ENCODE results near the gene TPSAB1.

Gene TPSAB1

DNA sequence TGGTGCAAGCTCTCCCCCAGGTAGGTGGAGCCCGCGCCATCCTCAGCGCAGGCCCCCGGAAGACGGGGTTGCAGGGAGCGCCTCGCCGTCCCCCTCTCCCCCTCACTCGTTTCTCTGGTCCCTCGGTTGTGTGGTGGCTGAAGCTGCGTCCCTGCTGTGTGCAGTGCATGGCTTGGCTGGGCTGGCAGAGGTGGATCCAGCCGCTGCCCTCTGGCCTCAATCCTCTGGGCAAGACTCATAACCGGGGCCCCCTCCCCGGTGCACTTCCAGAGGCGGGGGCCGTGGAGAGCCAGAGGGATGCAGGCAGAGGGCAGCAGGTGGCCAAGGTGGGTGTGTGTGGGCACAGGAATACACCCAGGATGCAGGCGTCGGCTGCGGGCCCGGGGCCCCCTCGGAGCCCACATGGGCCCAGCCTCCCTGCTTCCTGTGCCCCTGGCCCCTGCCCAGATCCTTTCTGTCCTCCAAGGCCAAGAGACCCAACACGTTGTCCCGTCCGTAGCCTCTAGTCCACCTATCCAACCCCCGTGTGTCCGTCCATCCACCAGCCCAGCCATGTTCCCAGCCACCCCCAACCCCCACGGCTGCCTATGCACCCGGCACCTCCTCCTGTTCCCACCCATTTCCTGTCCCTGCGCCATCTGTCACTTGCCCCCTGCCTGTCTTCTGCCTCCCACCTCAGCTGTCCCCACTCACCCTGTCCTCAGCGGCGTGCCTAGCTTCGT, 24.8 kb upstream of the TPSAB1 start:
- DNase-seq (ENCODE audit: insufficient read length, low spot score) (no peak), FAIRE-seq (no peak)
- TF ChIP-seq POLR2A (IDR thresholded peaks at IDR 0.05; ENCODE audit: low read depth, low read length), result no peak

DNA sequence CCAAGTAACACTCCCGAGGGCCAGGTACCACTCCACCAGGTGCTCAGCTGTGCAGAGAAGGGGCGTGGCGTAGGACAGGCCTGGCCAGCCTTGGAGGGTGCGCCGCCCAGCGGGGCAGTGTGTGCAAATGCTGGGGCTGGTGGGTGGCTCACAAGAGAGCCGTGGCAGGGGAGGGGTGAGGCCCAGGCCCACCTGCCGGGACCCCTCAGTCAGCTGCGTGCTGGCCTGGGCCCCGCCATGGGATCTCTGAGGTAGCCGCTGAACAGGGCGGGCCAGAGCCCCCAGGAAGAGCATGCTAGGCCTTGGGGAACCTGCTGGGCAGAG, 24.2 kb upstream of the TPSAB1 start:
- FAIRE-seq (no peak), DNase-seq (ENCODE audit: insufficient read length, low spot score) (no peak)
- no peak for TF ChIP-seq POLR2A (IDR thresholded peaks at IDR 0.05; ENCODE audit: low read depth, low read length)

DNA sequence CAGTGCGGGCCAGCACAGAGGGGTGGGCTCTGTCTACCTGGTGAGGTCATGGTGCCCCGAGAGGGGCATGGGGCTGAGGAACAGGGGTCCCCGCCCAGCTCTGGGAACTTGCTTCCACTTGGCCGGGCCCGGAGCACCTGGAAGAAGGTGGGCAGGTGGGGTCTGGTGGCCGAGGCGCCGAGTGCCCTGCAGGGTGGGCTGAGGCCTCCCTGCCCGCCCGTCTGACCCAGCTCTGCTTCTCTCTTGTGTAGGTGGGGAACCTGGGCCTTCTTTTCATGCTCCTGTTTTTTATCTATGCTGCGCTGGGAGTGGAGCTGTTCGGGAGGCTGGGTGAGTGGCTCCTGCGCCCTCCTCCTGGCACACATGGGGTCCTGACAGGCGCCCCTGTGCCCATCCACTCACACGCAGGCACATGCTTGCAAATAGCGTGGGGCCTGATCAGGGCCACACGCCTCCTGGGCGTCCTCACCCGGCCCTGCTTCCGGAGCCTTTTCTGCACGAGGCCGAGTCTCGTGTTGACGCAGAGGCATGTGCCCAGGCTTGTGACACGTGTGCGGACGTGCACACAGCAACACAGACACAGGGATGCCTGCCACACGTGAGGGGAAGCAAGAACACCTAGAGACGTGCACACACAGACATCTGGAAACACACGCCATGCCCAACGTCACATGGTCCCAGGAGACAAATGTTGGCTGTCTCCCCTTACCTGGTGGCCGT, 23.7 kb upstream of the TPSAB1 start:
- TF ChIP-seq POLR2A (IDR thresholded peaks at IDR 0.05; ENCODE audit: low read depth, low read length), result no peak
- FAIRE-seq (no peak), DNase-seq (ENCODE audit: insufficient read length, low spot score) (no peak)

DNA sequence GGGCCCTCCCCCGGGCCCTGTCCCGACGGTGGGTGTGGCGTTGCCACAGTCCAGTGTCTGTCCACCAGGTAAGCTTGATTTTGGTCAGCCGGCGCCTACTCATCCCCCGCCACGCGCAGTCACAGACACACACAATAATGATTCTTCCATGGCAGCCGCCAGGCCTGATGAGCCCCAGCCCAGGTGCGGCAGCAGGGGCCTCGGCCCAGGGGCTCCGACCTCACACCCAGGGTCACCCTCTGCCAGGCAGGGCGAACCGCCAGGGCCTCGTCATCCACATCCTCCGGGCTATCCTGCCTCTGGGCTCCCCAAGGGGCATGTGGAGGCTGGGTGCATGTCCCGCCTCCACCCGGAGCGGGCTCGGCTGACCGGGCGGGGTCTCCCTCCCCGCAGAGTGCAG, 23.0 kb upstream of the TPSAB1 start:
- FAIRE-seq (no peak), DNase-seq (ENCODE audit: insufficient read length, low spot score) (no peak)
- TF ChIP-seq POLR2A (IDR thresholded peaks at IDR 0.05; ENCODE audit: low read depth, low read length), result no peak

DNA sequence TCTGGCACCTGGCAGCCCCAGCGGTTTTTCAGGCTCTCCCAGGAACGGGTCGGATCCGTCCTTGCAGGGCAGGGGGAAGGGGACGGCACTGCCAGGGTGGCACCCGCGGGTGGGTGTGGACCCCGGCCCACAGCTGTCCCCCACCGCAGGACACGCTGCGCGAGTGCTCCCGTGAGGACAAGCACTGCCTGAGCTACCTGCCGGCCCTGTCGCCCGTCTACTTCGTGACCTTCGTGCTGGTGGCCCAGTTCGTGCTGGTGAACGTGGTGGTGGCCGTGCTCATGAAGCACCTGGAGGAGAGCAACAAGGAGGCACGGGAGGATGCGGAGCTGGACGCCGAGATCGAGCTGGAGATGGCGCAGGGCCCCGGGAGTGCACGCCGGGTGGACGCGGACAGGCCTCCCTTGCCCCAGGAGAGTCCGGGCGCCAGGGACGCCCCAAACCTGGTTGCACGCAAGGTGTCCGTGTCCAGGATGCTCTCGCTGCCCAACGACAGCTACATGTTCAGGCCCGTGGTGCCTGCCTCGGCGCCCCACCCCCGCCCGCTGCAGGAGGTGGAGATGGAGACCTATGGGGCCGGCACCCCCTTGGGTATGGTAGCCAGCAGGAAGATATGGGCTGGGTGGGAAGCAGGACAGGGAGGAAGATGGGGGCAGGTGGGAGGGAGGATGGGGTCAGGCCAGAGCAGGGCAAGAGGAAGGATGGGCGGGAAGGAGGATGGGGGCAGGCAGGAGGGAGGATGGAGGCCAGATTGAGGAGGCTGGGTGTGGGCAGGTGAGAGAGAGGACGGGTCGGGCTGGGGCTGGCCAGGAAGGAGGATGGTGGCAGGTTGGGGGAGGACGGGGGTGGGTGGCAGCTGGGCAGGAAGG, 22.2 kb upstream of the TPSAB1 start:
- FAIRE-seq (no peak), DNase-seq (ENCODE audit: insufficient read length, low spot score) (no peak)
- TF ChIP-seq POLR2A (IDR thresholded peaks at IDR 0.05; ENCODE audit: low read depth, low read length), result no peak

DNA sequence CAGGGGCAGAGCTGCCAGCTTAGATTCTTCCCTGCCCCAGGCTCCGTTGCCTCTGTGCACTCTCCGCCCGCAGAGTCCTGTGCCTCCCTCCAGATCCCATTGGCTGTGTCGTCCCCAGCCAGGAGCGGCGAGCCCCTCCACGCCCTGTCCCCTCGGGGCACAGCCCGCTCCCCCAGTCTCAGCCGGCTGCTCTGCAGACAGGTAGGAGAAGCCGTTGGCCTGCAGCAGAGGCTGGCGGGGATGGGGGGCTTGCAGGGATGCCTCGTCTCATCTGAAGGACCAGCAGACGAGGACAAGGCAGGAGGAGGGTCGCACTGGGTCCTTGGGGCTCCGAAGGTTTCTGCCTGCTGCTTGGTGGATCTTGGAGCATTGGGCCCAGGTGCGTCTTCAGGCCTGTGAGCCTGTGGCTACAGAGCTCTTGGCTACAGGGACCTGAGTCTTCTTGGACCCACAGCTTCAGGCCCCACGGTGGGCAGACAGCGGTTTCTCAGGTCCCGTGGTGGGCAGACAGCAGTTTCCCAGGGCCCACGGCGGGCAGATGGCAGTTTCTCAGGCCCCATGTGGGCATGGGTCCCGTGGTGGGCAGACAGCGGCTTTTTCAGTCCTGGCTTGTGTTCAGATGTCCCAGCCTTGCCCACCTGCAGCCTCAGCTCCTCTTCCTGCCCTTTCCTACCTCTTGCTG, 21.4 kb upstream of the TPSAB1 start:
- DNase-seq (ENCODE audit: insufficient read length, low spot score), result no peak
- no peak for TF ChIP-seq POLR2A (IDR thresholded peaks at IDR 0.05; ENCODE audit: low read depth, low read length)
- no peak for FAIRE-seq

DNA sequence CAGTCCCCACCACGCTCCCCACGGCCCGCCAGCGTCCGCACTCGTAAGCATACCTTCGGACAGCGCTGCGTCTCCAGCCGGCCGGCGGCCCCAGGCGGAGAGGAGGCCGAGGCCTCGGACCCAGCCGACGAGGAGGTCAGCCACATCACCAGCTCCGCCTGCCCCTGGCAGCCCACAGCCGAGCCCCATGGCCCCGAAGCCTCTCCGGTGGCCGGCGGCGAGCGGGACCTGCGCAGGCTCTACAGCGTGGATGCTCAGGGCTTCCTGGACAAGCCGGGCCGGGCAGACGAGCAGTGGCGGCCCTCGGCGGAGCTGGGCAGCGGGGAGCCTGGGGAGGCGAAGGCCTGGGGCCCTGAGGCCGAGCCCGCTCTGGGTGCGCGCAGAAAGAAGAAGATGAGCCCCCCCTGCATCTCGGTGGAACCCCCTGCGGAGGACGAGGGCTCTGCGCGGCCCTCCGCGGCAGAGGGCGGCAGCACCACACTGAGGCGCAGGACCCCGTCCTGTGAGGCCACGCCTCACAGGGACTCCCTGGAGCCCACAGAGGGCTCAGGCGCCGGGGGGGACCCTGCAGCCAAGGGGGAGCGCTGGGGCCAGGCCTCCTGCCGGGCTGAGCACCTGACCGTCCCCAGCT, 20.3 kb upstream of the TPSAB1 start:
- no peak for TF ChIP-seq POLR2A (IDR thresholded peaks at IDR 0.05; ENCODE audit: low read depth, low read length)
- FAIRE-seq (no peak), DNase-seq (ENCODE audit: insufficient read length, low spot score) (no peak)

DNA sequence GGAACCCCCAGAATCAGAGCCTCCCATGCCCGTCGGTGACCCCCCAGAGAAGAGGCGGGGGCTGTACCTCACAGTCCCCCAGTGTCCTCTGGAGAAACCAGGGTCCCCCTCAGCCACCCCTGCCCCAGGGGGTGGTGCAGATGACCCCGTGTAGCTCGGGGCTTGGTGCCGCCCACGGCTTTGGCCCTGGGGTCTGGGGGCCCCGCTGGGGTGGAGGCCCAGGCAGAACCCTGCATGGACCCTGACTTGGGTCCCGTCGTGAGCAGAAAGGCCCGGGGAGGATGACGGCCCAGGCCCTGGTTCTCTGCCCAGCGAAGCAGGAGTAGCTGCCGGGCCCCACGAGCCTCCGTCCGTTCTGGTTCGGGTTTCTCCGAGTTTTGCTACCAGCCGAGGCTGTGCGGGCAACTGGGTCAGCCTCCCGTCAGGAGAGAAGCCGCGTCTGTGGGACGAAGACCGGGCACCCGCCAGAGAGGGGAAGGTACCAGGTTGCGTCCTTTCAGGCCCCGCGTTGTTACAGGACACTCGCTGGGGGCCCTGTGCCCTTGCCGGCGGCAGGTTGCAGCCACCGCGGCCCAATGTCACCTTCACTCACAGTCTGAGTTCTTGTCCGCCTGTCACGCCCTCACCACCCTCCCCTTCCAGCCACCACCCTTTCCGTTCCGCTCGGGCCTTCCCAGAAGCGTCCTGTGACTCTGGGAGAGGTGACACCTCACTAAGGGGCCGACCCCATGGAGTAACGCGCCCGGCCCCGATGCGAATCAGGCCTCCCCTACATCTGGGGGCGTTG, 19.5 kb upstream of the TPSAB1 start:
- DNase-seq (ENCODE audit: insufficient read length, low spot score), result no peak
- no peak for FAIRE-seq
- no peak for TF ChIP-seq POLR2A (IDR thresholded peaks at IDR 0.05; ENCODE audit: low read depth, low read length)

DNA sequence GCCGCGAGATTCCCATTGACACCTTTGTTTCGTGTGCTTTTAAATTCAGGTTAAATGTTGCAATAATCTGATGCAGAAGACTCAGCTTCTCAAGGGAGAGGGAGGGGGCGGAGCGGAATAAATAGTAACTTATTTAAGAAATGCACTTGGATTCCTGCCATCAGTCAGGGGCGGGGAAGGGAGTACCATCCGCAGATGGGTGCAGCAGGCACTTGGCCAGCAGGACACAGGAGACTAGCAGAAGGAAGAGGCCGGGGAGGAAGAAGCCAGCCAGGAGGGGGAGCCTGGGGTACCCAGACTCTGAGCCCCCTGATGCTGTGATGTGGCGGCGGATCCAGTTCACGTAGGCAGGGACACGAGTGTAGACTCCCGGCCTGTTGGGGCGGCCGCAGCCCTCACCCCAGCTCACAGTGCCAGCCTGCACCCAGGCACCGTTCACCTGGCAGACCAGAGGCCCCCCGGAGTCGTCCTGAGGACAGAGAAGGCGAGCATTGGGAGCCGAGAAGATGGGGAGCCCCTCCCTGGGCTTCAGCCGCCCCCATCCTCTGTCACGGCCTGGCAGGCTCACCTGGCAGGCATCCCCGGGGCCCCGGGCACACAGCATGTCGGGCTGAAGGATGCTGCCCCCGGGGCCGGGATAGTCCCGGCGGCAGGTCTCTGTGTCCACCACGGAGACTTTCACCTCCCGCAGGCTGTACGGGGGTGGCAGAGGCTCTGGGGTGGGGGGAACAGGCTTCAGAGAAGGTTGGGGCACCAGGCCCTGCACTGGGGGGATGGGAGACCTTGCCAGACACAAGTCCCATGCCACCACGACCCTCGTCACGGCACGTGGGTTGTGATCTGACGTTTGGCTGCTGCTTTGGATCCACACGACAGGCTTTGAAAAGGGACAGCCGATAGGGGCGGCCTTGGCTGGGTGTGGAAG, 18.6 kb upstream of the TPSAB1 start:
- no peak for FAIRE-seq
- TF ChIP-seq POLR2A (IDR thresholded peaks at IDR 0.05; ENCODE audit: low read depth, low read length), result no peak

DNA sequence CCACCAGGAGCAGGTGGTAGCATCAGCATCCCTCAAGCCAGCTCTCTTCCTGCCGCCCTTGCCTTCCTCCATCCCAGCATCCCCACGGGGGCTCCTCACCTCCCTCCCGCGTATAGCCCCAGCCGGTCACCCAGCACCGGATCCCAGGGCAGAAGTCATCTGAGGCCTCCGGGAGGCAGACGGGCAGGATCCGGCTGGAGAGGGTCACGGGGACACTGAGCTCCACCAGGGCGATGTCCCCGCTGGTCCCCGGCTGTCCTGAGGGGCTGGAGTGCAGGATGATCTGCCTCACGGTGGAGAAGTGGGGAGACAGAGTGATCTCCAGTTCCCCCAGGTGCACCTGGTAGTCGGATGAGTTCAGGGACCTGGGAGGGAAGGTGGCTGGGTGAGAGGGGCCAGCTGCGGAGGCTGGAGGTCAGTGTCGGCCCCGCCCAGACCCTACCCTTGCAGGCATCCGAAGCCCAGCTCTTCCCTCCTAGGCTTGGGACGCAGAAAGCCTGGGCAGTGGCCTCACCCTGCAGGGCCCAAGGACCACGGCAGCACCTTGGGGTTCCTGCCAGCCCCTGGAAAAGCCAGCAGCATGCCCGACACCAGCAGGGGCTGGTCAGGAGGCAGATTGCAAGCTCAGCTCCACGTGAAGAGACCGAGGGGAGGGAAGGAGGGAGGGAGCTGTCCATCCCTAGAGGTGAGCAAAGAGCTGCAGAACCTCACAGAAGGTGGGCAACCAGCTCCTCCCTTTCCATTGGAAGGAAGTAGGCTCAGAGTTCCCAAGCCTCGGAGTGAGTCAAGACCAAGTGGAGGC, 17.8 kb upstream of the TPSAB1 start:
- TF ChIP-seq POLR2A (IDR thresholded peaks at IDR 0.05; ENCODE audit: low read depth, low read length), result no peak
- FAIRE-seq (no peak), DNase-seq (ENCODE audit: insufficient read length, low spot score) (no peak)

More for the DNA sequence above, 18.6 kb upstream of the TPSAB1 start:
- DNase-seq (ENCODE audit: insufficient read length, low spot score), result no peak
